Activated CD4-positive, alpha-beta T cell treated with anti-CD3 and anti-CD28 coated beads for 36 hours (primary cell): ENCODE results near the gene TBC1D3B. TPM values are rescaled to one million over a fixed set of nuclear protein-coding genes. Genes with fewer than 3 reads are reported as not detected.

Experiments used
- ATAC-seq: fragments of 200-7000 bp; cut with Tn5 transposase; one replicate; pipeline ENCODE4 v1.10.0; 2021; ENCODE audit warnings: mild to moderate bottlenecking, moderate library complexity
- CTCF ChIA-PET: fragments of 350-600 bp; sonication (Branson Sonifier 250); formaldehyde crosslinking; loops from one replicate; lab custom pipeline; 2021; ENCODE audit warnings: antibody characterized with exemption; lab: Charles Lee
- POLR2A ChIA-PET: fragments of 350-600 bp; sonication (Branson Sonifier 250); formaldehyde crosslinking; loops from one replicate; lab custom pipeline; 2021; ENCODE audit warnings: antibody characterized with exemption, inconsistent platforms; lab: Charles Lee
- DNase-seq: peaks from one replicate; pipeline ENCODE4 v3.0.0-alpha.2; 2020
- H3K27ac Mint-ChIP-seq: one replicate; pipeline ENCODE4 v1.8.0; 2021; ENCODE audit warnings: mixed read lengths
- H3K27me3 Mint-ChIP-seq: one replicate; pipeline ENCODE4 v1.8.0; 2021; ENCODE audit warnings: mixed read lengths
- H3K36me3 Mint-ChIP-seq: one replicate; pipeline ENCODE4 v1.8.0; 2021; ENCODE audit warnings: low read depth, mixed read lengths
- H3K4me1 Mint-ChIP-seq: one replicate; pipeline ENCODE4 v1.8.0; 2021; ENCODE audit warnings: mixed read lengths
- H3K4me3 Mint-ChIP-seq: one replicate; pipeline ENCODE4 v1.8.0; 2021; ENCODE audit warnings: mild to moderate bottlenecking, moderate library complexity, mixed read lengths
- H3K9me3 Mint-ChIP-seq: one replicate; pipeline ENCODE4 v1.8.0; 2021; ENCODE audit warnings: low read depth, mixed read lengths
- intact Hi-C, 2 experiments: fragments of 100-400 bp; cut with DNase I in 1 of 2; cut with micrococcal nuclease in 1 of 2; formaldehyde crosslinking; loops; one replicate each; pipeline versions ENCODE4 v1.14.2 to v1.15.1; 2022 to 2024; cut with DNase I, micrococcal nuclease
- total RNA-seq, 2 experiments: library from RNA; stranded (reverse); gene quantifications; one replicate each; pipeline ENCODE4 v1.2.3, GENCODE V29; 2021

TBC1D3B gene
- total RNA-seq, 2 experiments from 2014 or later = 0.83 to 2.0 TPM

DNA sequence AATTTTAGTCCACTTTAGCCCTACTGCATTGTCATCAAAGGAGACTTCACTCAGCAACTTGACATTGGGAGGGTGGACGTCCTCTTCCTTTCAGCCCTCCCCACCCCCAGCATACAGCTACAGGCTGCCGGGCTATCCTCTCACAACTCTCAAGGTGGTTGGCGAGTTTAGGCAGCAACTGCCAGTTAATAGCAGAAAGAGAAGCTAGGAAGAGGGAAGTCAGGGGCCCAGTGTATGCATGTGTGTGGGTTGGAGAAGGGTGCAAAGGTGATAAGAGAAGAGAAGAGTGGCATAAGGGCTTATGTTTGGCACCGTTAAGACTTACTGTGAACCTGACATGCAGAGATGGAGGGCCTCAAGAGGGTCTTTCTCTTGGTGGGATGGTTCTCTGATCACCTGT, 41.0 kb downstream of the TBC1D3B start:
- no peak overlapping the region for H3K4me3 Mint-ChIP-seq
- DNase-seq (no peak), ATAC-seq (no peak)
- ChIA-PET CTCF (interaction anchor here (1.3 kb wide), 1 partner anchor 14 kb away, joined by 4 read pairs; no protein-coding TSS in a partner anchor), POLR2A (no interaction called here)
- no peaks in the 10 kb centered on the region for H3K36me3 Mint-ChIP-seq
- no peak overlapping the region for H3K27ac Mint-ChIP-seq
- peaks cover 20% of the 10 kb centered on the region for H3K27me3 Mint-ChIP-seq
- no peaks in the 10 kb centered on the region for H3K4me1 Mint-ChIP-seq
- no peaks in the 10 kb centered on the region for H3K9me3 Mint-ChIP-seq
- intact Hi-C loops = no loop called here

DNA sequence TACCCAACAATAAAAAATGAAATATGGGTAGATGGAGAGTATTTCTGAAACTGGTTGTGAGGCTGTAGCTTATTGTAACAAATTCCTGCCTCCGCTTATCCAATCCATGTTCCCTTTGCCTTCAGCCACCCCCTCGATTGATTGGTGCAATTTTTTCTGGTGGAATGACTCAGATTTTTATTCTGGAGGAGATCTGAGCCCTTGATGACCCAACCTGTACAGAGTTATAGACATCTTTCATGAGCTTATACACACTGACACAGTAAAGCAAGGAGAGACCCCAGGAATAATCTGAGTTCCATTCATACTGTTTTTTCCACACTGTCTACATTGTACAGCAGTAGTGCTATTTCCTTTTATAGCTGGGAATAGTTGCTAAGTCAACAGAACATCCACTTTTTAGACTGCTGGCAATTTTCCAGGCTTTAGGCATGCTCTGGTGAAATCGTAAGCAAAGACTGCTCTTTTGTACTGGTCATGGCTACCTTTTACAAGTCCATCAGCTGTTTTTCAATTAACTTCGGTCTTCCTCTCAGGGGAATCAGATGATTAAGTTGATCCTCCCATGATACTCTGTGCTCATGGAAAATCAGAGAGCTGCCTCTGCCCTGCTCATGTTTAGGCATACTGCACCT, 42.7 kb downstream of the TBC1D3B start:
- DNase-seq (no peak), ATAC-seq (no peak)
- Mint-ChIP-seq H3K4me3 (no peak overlapping the region), H3K36me3 (no peaks in the 10 kb centered on the region), H3K27me3 (peaks cover 27% of the 10 kb centered on the region), H3K9me3 (no peaks in the 10 kb centered on the region), H3K27ac (no peak overlapping the region), H3K4me1 (no peaks in the 10 kb centered on the region)
- POLR2A ChIA-PET = interaction anchor here (0.6 to 1.2 kb wide), 3 partner anchors 16 to 713 kb away, joined by 3 read pairs; partner anchors contain the start of gene CCL3
- intact Hi-C loops = no loop called here
- CTCF ChIA-PET = interaction anchor here (1.0 to 1.7 kb wide), 3 partner anchors 10 to 157 kb away, joined by 3 to 11 read pairs (median 3); no protein-coding TSS in a partner anchor

DNA sequence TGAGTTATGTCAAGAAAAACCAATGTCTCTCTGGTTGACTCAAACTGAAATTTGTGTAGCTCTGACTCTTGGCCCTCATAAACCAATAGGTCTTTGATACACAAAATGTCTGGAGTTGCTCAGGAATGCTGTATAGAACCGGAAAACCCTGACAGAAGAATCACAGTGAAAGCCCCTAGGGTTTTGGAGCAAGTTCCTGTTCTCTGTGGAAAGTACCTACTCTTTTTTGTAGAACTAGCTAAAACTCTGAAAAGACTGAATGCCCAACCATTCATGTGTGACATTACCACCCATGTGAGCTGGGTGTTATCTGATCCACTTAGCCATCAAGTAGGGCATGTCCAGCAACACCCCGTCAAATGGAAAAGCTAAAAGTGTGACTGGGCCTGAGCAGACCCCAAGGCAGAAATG, 44.0 kb downstream of the TBC1D3B start:
- Mint-ChIP-seq H3K4me1 (no peaks in the 10 kb centered on the region), H3K36me3 (no peaks in the 10 kb centered on the region), H3K27ac (no peak overlapping the region), H3K9me3 (no peaks in the 10 kb centered on the region), H3K4me3 (no peak overlapping the region), H3K27me3 (peaks cover 23% of the 10 kb centered on the region)
- no peak for ATAC-seq
- POLR2A ChIA-PET = no interaction called here
- CTCF ChIA-PET = interaction anchor here (0.9 to 1.7 kb wide), 3 partner anchors 14 to 60 kb away, joined by 3 to 11 read pairs (median 6); no protein-coding TSS in a partner anchor
- intact Hi-C loops = no loop called here
- no peak for DNase-seq

- no peak for DNase-seq
- intact Hi-C loops = no loop called here
- H3K4me3 Mint-ChIP-seq = no peak overlapping the region
- CTCF ChIA-PET = interaction anchor here (0.9 to 1.7 kb wide), 3 partner anchors 13 to 59 kb away, joined by 3 to 11 read pairs (median 6); no protein-coding TSS in a partner anchor
- no peaks in the 10 kb centered on the region for H3K9me3 Mint-ChIP-seq
- ATAC-seq = no peak
- H3K36me3 Mint-ChIP-seq = no peaks in the 10 kb centered on the region
- H3K27me3 Mint-ChIP-seq = peaks cover 18% of the 10 kb centered on the region
- H3K27ac Mint-ChIP-seq = no peak overlapping the region
- POLR2A ChIA-PET = no interaction called here
- H3K4me1 Mint-ChIP-seq = no peaks in the 10 kb centered on the region
These were observed 44.5 kb downstream of the TBC1D3B start for GRCh38 chr17:36131931-36132330.

DNA sequence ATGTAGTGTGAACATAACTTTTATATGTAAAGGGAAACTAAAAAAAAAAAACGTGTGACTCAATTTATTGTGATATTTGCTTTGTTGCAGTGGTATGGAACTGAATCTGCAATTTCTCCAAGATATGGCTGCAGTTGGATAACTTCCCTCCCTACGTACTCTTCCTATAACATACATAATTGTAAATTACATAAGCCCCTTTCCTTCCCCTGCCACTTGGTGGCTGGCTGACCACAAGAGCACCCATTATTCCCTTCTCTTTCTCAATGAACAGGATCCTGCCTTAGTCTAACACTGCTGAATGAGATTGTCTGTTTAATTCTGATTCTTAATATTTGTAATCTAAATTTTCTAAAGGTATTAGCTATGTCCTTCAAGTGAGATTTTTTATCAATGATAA, 45.0 kb downstream of the TBC1D3B start:
- intact Hi-C loops = no loop called here
- Mint-ChIP-seq H3K4me1 (no peaks in the 10 kb centered on the region), H3K27me3 (peaks cover 16% of the 10 kb centered on the region), H3K9me3 (no peaks in the 10 kb centered on the region), H3K4me3 (no peak overlapping the region), H3K27ac (no peak overlapping the region), H3K36me3 (no peaks in the 10 kb centered on the region)
- ATAC-seq (no peak), DNase-seq (no peak)
- ChIA-PET POLR2A (no interaction called here), CTCF (interaction anchor here (0.7 to 1.2 kb wide), 2 partner anchors 13 to 220 kb away, joined by 3 read pairs; no protein-coding TSS in a partner anchor)

- H3K9me3 Mint-ChIP-seq = peaks cover 4% of the 10 kb centered on the region
- DNase-seq (no peak), ATAC-seq (no peak)
- H3K27me3 Mint-ChIP-seq = peaks cover 16% of the 10 kb centered on the region
- ChIA-PET POLR2A (no interaction called here), CTCF (interaction anchor here (2.1 kb wide), 1 partner anchor 18 kb away, joined by 6 read pairs; no protein-coding TSS in a partner anchor)
- no peak overlapping the region for H3K27ac Mint-ChIP-seq
- no peaks in the 10 kb centered on the region for H3K4me1 Mint-ChIP-seq
- H3K36me3 Mint-ChIP-seq = peaks cover 2% of the 10 kb centered on the region
- no peak overlapping the region for H3K4me3 Mint-ChIP-seq
- intact Hi-C loops = no loop called here
These were observed 46.1 kb downstream of the TBC1D3B start for GRCh38 chr17:36130346-36130745.

DNA sequence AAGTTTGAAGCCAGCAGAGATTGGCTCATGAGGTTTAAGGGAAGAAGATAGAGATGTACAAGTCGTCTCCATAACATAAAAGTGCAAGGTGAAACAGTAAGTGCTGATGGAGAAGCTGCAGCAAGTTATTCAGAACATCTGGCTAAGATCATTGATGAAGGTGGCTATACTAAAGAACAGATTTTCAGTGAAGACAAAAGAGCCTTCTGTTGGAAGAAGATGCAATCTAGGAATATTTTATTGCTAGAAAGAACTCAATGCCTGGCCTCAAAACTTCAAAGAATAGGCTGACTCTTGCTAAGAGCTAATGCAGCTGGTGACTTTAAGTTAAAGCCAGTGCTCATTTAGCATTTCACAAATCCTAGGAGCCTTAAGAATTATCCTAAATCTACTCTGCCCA, 46.8 kb downstream of the TBC1D3B start:
- intact Hi-C loops = no loop called here
- Mint-ChIP-seq H3K27ac (no peak overlapping the region), H3K27me3 (peaks cover 16% of the 10 kb centered on the region), H3K4me3 (no peak overlapping the region), H3K9me3 (peaks cover 4% of the 10 kb centered on the region), H3K4me1 (no peaks in the 10 kb centered on the region), H3K36me3 (peaks cover 2% of the 10 kb centered on the region)
- DNase-seq (no peak), ATAC-seq (no peak)
- CTCF ChIA-PET = interaction anchor here (1.0 to 2.1 kb wide), 2 partner anchors 9 to 19 kb away, joined by 5 to 6 read pairs; no protein-coding TSS in a partner anchor
- POLR2A ChIA-PET = no interaction called here

GRCh38 chr17:36128411-36128978, 47.9 kb downstream of the TBC1D3B start:
- Mint-ChIP-seq H3K27ac (no peak overlapping the region), H3K4me1 (no peaks in the 10 kb centered on the region), H3K9me3 (peaks cover 4% of the 10 kb centered on the region), H3K4me3 (no peak overlapping the region), H3K36me3 (peaks cover 2% of the 10 kb centered on the region), H3K27me3 (peaks cover 14% of the 10 kb centered on the region)
- ATAC-seq = no peak
- intact Hi-C loops = no loop called here
- POLR2A ChIA-PET = no interaction called here
- CTCF ChIA-PET = interaction anchor here (1.6 kb wide), 1 partner anchor 21 kb away, joined by 5 read pairs; no protein-coding TSS in a partner anchor
- DNase-seq = no peak

DNA sequence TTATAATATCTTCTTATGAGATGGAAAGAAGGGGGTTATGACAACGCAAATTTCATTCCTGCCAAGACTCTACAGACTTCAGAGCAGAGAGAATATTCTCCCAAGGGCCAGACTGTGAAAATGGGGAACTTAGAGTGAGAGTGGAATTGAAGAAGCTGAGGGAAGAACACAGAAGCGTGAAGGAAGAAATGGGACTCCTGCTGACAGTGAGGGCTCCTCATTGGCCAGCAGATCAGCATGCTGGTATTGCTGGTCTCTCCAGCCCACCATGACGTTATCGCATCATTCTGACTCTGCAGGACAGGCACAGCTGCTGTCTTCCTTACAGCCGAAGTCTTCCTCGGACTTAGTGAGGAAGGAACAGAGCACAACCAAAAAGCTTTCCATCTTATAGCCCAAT, 48.5 kb downstream of the TBC1D3B start:
- intact Hi-C loops = no loop called here
- peaks cover 10% of the 10 kb centered on the region for H3K27me3 Mint-ChIP-seq
- H3K9me3 Mint-ChIP-seq = peaks cover 4% of the 10 kb centered on the region
- POLR2A ChIA-PET = no interaction called here
- no peak overlapping the region for H3K27ac Mint-ChIP-seq
- no peak overlapping the region for H3K4me3 Mint-ChIP-seq
- H3K36me3 Mint-ChIP-seq = peaks cover 2% of the 10 kb centered on the region
- no peak for ATAC-seq
- no peak for DNase-seq
- no peaks in the 10 kb centered on the region for H3K4me1 Mint-ChIP-seq
- CTCF ChIA-PET = interaction anchor here (1.0 to 1.6 kb wide), 2 partner anchors 21 to 59 kb away, joined by 3 to 5 read pairs; no protein-coding TSS in a partner anchor

DNA sequence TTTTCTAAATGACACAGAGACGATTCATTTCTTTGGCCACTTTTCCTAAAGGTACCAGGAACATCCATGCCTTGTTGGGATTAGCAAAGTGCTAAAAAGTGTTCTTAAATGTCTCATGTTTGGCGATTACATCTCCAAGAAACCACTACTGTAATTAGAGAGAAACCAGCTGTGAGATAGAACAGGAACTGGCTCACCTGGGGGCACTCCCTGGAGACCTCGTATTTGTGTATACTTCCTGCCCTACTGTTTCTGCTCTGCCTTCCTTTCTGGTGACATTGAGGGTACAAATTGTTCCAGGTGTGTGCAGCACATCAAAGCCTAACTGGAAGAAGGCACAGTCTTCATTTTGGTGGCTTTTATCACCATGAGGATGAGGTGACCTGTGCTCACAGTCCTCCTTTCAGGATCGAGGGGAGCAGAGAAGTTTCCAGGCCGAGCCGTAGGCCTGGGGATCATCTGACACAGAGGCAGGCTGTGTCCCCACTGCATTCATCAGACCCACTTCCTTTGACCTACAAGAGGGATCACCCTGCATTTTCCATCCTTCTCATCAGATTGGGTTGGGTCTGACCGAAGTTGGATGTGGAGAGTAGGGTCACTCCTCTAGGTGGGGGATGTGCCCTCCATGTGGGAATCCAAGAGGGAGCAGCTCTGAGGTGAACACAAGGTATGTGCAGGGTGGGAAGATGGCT, 49.1 kb downstream of the TBC1D3B start:
- H3K9me3 Mint-ChIP-seq = peaks cover 4% of the 10 kb centered on the region
- no peaks in the 10 kb centered on the region for H3K4me1 Mint-ChIP-seq
- CTCF ChIA-PET = interaction anchor here (0.7 to 1.6 kb wide), 5 partner anchors 19 to 151 kb away, joined by 3 to 5 read pairs (median 3); partner anchors contain the start of gene CCL18
- ATAC-seq = no peak
- H3K27ac Mint-ChIP-seq = no peak overlapping the region
- peaks cover 12% of the 10 kb centered on the region for H3K27me3 Mint-ChIP-seq
- no peak for DNase-seq
- H3K4me3 Mint-ChIP-seq = no peak overlapping the region
- intact Hi-C loops = no loop called here
- POLR2A ChIA-PET = no interaction called here
- peaks cover 2% of the 10 kb centered on the region for H3K36me3 Mint-ChIP-seq
